OCI-LY1 (cell line): ENCODE data around the gene COMMD1.

Experiments used
- H2AFZ ChIP-seq: fragments of 200-600 bp; sonication (generic), shearing (Covaris generic); 2 replicates; pipeline ENCODE4 v1.6.0; 2014; ENCODE audit warnings: antibody characterized with exemption, mild to moderate bottlenecking, low read length
- H3F3A ChIP-seq: fragments of 200-600 bp; sonication (generic), shearing (Covaris generic); 2 replicates; pipeline ENCODE4 v1.6.0; 2014; ENCODE audit warnings: mild to moderate bottlenecking, antibody characterized with exemption, low read length, moderate library complexity; ENCODE audit not compliant: insufficient read depth
- H3K27ac ChIP-seq: fragments of 200-600 bp; sonication (generic); 2 replicates; pipeline ENCODE4 v1.5.1; 2014; ENCODE audit warnings: low read length, mixed run types, mild to moderate bottlenecking, low read depth; ENCODE audit not compliant: poor library complexity, severe bottlenecking
- H3K27me3 ChIP-seq: fragments of 200-600 bp; sonication (generic); 2 replicates; pipeline ENCODE4 v1.6.0; 2014; ENCODE audit warnings: antibody characterized with exemption, mild to moderate bottlenecking, low read length, moderate library complexity; ENCODE audit not compliant: insufficient read depth
- H3K36me3 ChIP-seq: fragments of 200-600 bp; sonication (generic); 2 replicates; pipeline ENCODE4 v1.6.1; 2014; ENCODE audit warnings: mild to moderate bottlenecking, antibody characterized with exemption, low read length, moderate library complexity, mixed read lengths; ENCODE audit not compliant: insufficient read depth
- H3K4me1 ChIP-seq: fragments of 200-600 bp; sonication (generic); 2 replicates; pipeline ENCODE4 v1.5.1; 2014; ENCODE audit warnings: mild to moderate bottlenecking, low read length, moderate library complexity; ENCODE audit not compliant: insufficient read depth, severe bottlenecking
- H3K4me2 ChIP-seq: fragments of 200-600 bp; sonication (generic), shearing (Covaris generic); 2 replicates; pipeline ENCODE4 v1.6.1; 2014; ENCODE audit warnings: low read length
- H3K4me3 ChIP-seq: fragments of 200-600 bp; sonication (generic); 2 replicates; pipeline ENCODE4 v1.5.1; 2014; ENCODE audit warnings: low read length, low read depth, mild to moderate bottlenecking, mixed read lengths; ENCODE audit not compliant: poor library complexity, severe bottlenecking
- H3K79me2 ChIP-seq: fragments of 200-600 bp; shearing (Covaris generic); 2 replicates; pipeline ENCODE4 v1.6.1; 2016; ENCODE audit warnings: mixed run types, low read length, mixed read lengths; ENCODE audit not compliant: insufficient read depth
- H3K9ac ChIP-seq: fragments of 200-600 bp; sonication (generic), shearing (Covaris generic); 2 replicates; pipeline ENCODE4 v1.6.1; 2014; ENCODE audit warnings: mild to moderate bottlenecking, low read length, mixed read lengths
- H3K9me2 ChIP-seq: fragments of 200-600 bp; sonication (generic), shearing (Covaris generic); 2 replicates; pipeline ENCODE4 v1.6.1; 2014; ENCODE audit warnings: low read depth, mild to moderate bottlenecking, low read length, mixed read lengths
- H3K9me3 ChIP-seq: fragments of 200-600 bp; shearing (Covaris generic); 2 replicates; pipeline ENCODE4 v1.6.1; 2014; ENCODE audit warnings: low read length, mixed read lengths
- H4K20me1 ChIP-seq: fragments of 200-600 bp; sonication (generic), shearing (Covaris generic); 2 replicates; pipeline ENCODE4 v1.6.0; 2016; ENCODE audit warnings: mild to moderate bottlenecking, low read length; ENCODE audit not compliant: insufficient read depth
- EZH2 ChIP-seq: fragments of 200-600 bp; sonication (generic), shearing (Covaris generic); IDR thresholded peaks from 2 replicates; pipeline ENCODE4 v1.8.0; 2017; ENCODE audit warnings: borderline replicate concordance, mixed run types, mild to moderate bottlenecking, antibody characterized with exemption, low read length, moderate library complexity, mixed read lengths
- TF ChIP-seq, protein P1 (sequence below): fragments of 200-600 bp; sonication (generic), shearing (Covaris generic); IDR thresholded peaks from 2 replicates; pipeline ENCODE4 v1.5.1; 2017; ENCODE audit warnings: mild to moderate bottlenecking, antibody characterized with exemption, low read length, moderate library complexity, mixed read lengths

The COMMD1 gene

DNA sequence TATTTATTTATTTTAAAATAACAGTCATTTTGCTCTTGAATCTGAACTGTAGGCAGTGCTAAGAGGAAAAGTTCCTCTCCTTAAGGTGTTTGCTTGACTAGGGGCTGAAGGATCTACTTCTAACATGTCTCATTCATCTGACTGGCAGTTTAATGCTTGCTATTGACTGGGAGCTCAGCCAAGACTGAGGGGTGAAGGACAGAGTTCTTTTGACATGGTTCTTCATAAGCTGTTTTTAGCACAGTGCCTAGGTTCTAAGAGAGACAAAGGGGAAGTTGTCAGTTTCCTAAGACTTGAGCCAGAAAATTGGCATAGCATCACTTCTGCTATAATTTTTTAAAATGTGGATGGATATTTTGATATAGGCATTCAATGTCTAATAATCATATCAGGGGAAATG, 73.0 kb downstream of the COMMD1 start:
- Histone ChIP-seq H3K9me2 (no peaks in the 10 kb centered on the region), H3K27me3 (no peaks in the 10 kb centered on the region), H3K79me2 (no peaks in the 10 kb centered on the region), H4K20me1 (no peaks in the 10 kb centered on the region), H3K4me2 (no peak overlapping the region), H3K36me3 (no peaks in the 10 kb centered on the region), H3K27ac (peak overlapping the region; percentile 36), H2AFZ (no peak overlapping the region), H3K4me1 (peaks cover 15% of the 10 kb centered on the region), H3K9me3 (no peaks in the 10 kb centered on the region), H3K9ac (no peak overlapping the region), H3K4me3 (no peak overlapping the region), H3F3A (no peaks in the 10 kb centered on the region)
- TF ChIP-seq, protein P1, sequence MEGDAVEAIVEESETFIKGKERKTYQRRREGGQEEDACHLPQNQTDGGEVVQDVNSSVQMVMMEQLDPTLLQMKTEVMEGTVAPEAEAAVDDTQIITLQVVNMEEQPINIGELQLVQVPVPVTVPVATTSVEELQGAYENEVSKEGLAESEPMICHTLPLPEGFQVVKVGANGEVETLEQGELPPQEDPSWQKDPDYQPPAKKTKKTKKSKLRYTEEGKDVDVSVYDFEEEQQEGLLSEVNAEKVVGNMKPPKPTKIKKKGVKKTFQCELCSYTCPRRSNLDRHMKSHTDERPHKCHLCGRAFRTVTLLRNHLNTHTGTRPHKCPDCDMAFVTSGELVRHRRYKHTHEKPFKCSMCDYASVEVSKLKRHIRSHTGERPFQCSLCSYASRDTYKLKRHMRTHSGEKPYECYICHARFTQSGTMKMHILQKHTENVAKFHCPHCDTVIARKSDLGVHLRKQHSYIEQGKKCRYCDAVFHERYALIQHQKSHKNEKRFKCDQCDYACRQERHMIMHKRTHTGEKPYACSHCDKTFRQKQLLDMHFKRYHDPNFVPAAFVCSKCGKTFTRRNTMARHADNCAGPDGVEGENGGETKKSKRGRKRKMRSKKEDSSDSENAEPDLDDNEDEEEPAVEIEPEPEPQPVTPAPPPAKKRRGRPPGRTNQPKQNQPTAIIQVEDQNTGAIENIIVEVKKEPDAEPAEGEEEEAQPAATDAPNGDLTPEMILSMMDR, result no peak
- TF ChIP-seq EZH2, result no peak

DNA sequence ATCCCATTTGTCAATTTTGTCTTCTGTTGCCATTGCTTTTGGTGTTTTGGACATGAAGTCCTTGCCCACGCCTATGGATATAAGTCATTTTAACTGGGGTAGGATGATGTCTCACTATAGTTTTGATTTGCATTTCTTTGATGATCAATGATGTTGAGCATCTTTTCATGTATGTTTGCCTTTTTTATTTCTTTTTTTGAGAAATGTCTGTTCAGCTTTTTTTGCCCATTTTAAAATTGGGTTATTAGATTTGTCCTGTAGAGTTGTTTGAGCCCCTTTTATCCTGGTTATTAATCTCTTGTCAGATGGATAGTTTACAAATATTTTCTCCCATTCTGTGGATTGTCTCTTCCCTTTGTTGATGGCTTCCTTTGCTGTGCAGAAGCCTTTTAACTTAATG, 75.3 kb downstream of the COMMD1 start:
- H3K79me2 ChIP-seq, result no peaks in the 10 kb centered on the region
- no peaks in the 10 kb centered on the region for H3K27me3 ChIP-seq
- TF ChIP-seq, protein P1, result no peak
- TF ChIP-seq EZH2, result no peak
- H2AFZ ChIP-seq, result no peak overlapping the region
- no peaks in the 10 kb centered on the region for H3K9me2 ChIP-seq
- H3K27ac ChIP-seq, result no peak overlapping the region
- no peak overlapping the region for H3K4me3 ChIP-seq
- no peak overlapping the region for H3K4me2 ChIP-seq
- no peak overlapping the region for H3K9ac ChIP-seq
- no peaks in the 10 kb centered on the region for H3F3A ChIP-seq
- no peaks in the 10 kb centered on the region for H3K9me3 ChIP-seq
- no peaks in the 10 kb centered on the region for H3K36me3 ChIP-seq
- H3K4me1 ChIP-seq, result peaks cover 15% of the 10 kb centered on the region
- no peaks in the 10 kb centered on the region for H4K20me1 ChIP-seq

DNA sequence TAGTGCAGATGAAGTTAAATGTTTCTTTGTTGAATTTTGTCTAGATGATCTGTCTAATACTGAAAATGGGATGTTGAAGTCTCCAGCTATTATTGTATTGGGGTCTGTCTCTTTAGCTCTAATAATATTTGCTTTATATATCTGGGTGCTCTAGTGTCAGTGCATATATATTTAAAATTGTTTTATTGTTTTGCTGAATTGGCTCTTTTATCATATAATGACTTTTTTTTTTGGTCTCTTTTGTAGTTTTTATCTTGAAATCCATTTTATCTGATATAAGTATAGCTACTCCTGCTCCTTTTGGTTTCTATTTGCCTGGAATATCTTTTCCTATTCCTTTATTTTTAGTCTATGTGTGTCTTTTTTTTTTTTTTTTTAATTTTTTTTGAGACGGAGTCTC, 79.2 kb downstream of the COMMD1 start:
- H3K79me2 ChIP-seq, result no peaks in the 10 kb centered on the region
- no peaks in the 10 kb centered on the region for H3K4me1 ChIP-seq
- H3F3A ChIP-seq, result no peaks in the 10 kb centered on the region
- no peaks in the 10 kb centered on the region for H4K20me1 ChIP-seq
- no peak overlapping the region for H3K9ac ChIP-seq
- H3K27me3 ChIP-seq, result no peaks in the 10 kb centered on the region
- no peak overlapping the region for H3K4me2 ChIP-seq
- H2AFZ ChIP-seq, result no peak overlapping the region
- TF ChIP-seq, protein P1, result no peak
- no peak for TF ChIP-seq EZH2
- no peaks in the 10 kb centered on the region for H3K9me2 ChIP-seq
- H3K27ac ChIP-seq, result no peak overlapping the region
- no peaks in the 10 kb centered on the region for H3K36me3 ChIP-seq
- no peak overlapping the region for H3K4me3 ChIP-seq
- H3K9me3 ChIP-seq, result no peaks in the 10 kb centered on the region
